ENCODE measurements around the gene PXK. TPM values are rescaled to one million over a fixed set of nuclear protein-coding genes. Genes with fewer than 3 reads are reported as not detected.

PXK gene
- total and polyA plus RNA-seq, 10 of the 15 experiments (the other 5 are each of a cell fraction or from before 2014, with no cell fraction given) = 8.4 to 38.0 (median 27.6) TPM

- SMC1A ChIA-PET (ENCODE audit: uncharacterized antibody, unreplicated experiment) = interaction anchor here (1.1 to 5.4 kb wide), 5 partner anchors 10 to 85 kb away, joined by 3 to 36 read pairs (median 4); no protein-coding TSS in a partner anchor
- no peak for FAIRE-seq
- H3K27me3 ChIP-seq (replicated peaks in 1 of 2; ENCODE audit: control insufficient read depth in 2 of 2, insufficient read depth in 2 of 2, low read length in 1 of 2) = no peaks in the 10 kb centered on the region
Measured at GRCh38 chr3:58409663-58410062, 77.0 kb downstream of the PXK start.

More at GRCh38 chr3:58409663-58410062, 77.0 kb downstream of the PXK start:
- H2AFZ ChIP-seq (ENCODE audit: control insufficient read depth, low read depth, low read length) = no peak overlapping the region
- H3K9ac ChIP-seq (ENCODE audit: control insufficient read depth, insufficient read depth, low read length) = no peak overlapping the region
- H3K4me1 ChIP-seq (ENCODE audit: control insufficient read depth, insufficient read depth, low read length) = peaks cover 4% of the 10 kb centered on the region; the same call in 1 of the 2 replicates
- ChIA-PET CTCF (interaction anchor here (0.6 to 4.1 kb wide), 4 partner anchors 11 to 85 kb away, joined by 3 to 24 read pairs (median 3); no protein-coding TSS in a partner anchor), POLR2A (interaction anchor here (1.1 kb wide), 1 partner anchor 74 kb away, joined by 3 read pairs; no protein-coding TSS in a partner anchor), RAD21 (ENCODE audit: unreplicated experiment) (no interaction called here)
- TF ChIP-seq SMAD1 (IDR thresholded peaks at IDR 0.05; ENCODE audit: low read depth, partially characterized antibody) (no peak), PKNOX1 (IDR thresholded peaks at IDR 0.05) (no peak), EGR1 (IDR thresholded peaks at IDR 0.05; ENCODE audit: borderline replicate concordance in 1 of 2, low read depth in 2 of 2, low read length in 2 of 2) (no peak), HDAC6 (IDR thresholded peaks at IDR 0.05; ENCODE audit: unreplicated experiment) (no peak), CREB1 (IDR thresholded peaks at IDR 0.05; ENCODE audit: low read depth) (no peak), TCF3 (IDR thresholded peaks at IDR 0.05; ENCODE audit: borderline replicate concordance, insufficient read depth, low read depth, low read length) (no peak)
- no peaks in the 10 kb centered on the region for H4K20me1 ChIP-seq (ENCODE audit: control insufficient read depth, insufficient read depth)
- H3K79me2 ChIP-seq (ENCODE audit: control insufficient read depth, insufficient read depth, low read length) = no peaks in the 10 kb centered on the region
- H3K9me3 ChIP-seq (replicated peaks; ENCODE audit: control insufficient read depth, insufficient read depth, low read length) = no peaks in the 10 kb centered on the region
- intact Hi-C loops (cut with micrococcal nuclease; ENCODE audit: unreplicated experiment) (loop anchor here (5.0 kb wide), 2 partner anchors 102 to 222 kb away; partner anchors contain the start of genes HTD2 and RPP14), in situ Hi-C loops (cut with MboI) (loop anchor here (5.0 kb wide), 2 partner anchors 82 to 227 kb away; no protein-coding TSS in a partner anchor)
- H3K27ac ChIP-seq (ENCODE audit: control insufficient read depth, insufficient read depth) = no peak overlapping the region
- ATAC-seq (no peak), DNase-seq (ENCODE audit: low read depth, low spot score) (no peak)
- H3K36me3 ChIP-seq (ENCODE audit: control insufficient read depth in 2 of 2, insufficient read depth in 2 of 2, low read length in 1 of 2) = peaks cover 2 to 4% of the 10 kb centered on the region in 2 experiments; a peak in 3 of 4 replicates
- no peak overlapping the region for H3K4me2 ChIP-seq (ENCODE audit: control insufficient read depth, insufficient read depth)
- 97% methylated on average over 3 of the region's 3 CpGs for WGBS (ENCODE audit: insufficient coverage, insufficient replicate concordance, low lambda C conversion rate, missing lambda C conversion rate)
- no TSS peak for BruUV-seq (replicated peaks)
- no peak overlapping the region for H3K4me3 ChIP-seq
